PC-9 (cell line): ENCODE measurements around the gene BEX5.
A peak's percentile ranks its signal among the peaks of the same experiment; 100 is the strongest.

Source experiments
- CTCF ChIP-seq: fragments of 200-600 bp; sonication (generic); conservative IDR thresholded peaks from 2 replicates; pipeline ENCODE4 v1.6.1; 2017; ENCODE audit warnings: mixed run types, antibody characterized with exemption, mild to moderate bottlenecking, moderate library complexity
- EZH2 ChIP-seq: fragments of 200-600 bp; sonication (generic); IDR thresholded peaks from 2 replicates; pipeline ENCODE4 v1.8.0; 2017; ENCODE audit warnings: antibody characterized with exemption, low read depth

DNA sequence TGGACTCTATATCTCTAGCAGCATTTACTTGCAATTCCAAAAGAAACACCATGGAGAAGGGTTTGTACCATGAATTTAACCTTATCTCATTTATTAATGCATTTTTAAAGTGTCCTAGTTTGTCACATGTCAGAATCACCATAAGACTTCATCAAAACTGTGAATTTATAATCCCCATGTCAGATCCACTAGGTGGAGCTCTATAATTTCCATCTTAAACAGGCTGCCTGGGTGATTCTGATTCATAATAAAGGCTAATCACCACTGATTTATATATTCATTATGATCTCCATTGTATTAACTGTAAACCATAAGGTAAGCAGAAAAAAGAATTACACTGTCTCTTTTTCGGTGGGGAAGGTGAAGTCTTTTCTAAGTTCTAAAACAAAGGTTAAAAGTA is 26.3 kb downstream of the BEX5 start:
- peak; percentile 39 for TF ChIP-seq CTCF
- no peak for TF ChIP-seq EZH2
